Choroid plexus epithelial cell (primary cell): ENCODE results near the gene DMTF1.

ENCODE experiments used
- DNase-seq: peaks from one replicate; pipeline ENCODE4 v3.0.0-alpha.2; 2010; ENCODE audit warnings: low read depth
- H3K4me3 ChIP-seq: 2 replicates; pipeline ENCODE4 v1.5.1; 2011; ENCODE audit warnings: low read depth, mild to moderate bottlenecking, control low read depth, low read length, moderate library complexity
- CTCF ChIP-seq: conservative IDR thresholded peaks from 2 replicates; pipeline ENCODE4 v1.5.1; 2011; ENCODE audit warnings: low read depth, mild to moderate bottlenecking, control low read depth, inconsistent platforms, low read length, moderate library complexity

The DMTF1 gene

GRCh38 chr7:87213811-87214210 lies 61.6 kb downstream of the DMTF1 start:
- no peak overlapping the region for H3K4me3 ChIP-seq
- TF ChIP-seq CTCF: no peak
- DNase-seq: peak; percentile 58

GRCh38 chr7:87215046-87215445 lies 62.8 kb downstream of the DMTF1 start:
- TF ChIP-seq CTCF: no peak
- H3K4me3 ChIP-seq: no peak overlapping the region
- no peak for DNase-seq

GRCh38 chr7:87216701-87217508 lies 64.7 kb downstream of the DMTF1 start:
- H3K4me3 ChIP-seq: no peak overlapping the region
- TF ChIP-seq CTCF: no peak
- DNase-seq: no peak

GRCh38 chr7:87217983-87218653 lies 65.9 kb downstream of the DMTF1 start:
- H3K4me3 ChIP-seq: peak overlapping the region; percentile 94
- DNase-seq: no peak
- no peak for TF ChIP-seq CTCF

GRCh38 chr7:87218796-87219544 lies 66.7 kb downstream of the DMTF1 start:
- H3K4me3 ChIP-seq: peak overlapping the region; percentile 94
- TF ChIP-seq CTCF: peak; percentile 22
- DNase-seq: peak; percentile 46

GRCh38 chr7:87219545-87220025 lies 67.3 kb downstream of the DMTF1 start, which contains the start of gene TMEM243:
Gene TMEM243 (minus strand): TSS chr7:87219732. CDS start chr7:87219503, 229 bp downstream.
- DNase-seq: peak; percentile 75
- H3K4me3 ChIP-seq: peak within 1 kb of the TSS; percentile 94
- TF ChIP-seq CTCF: no peak
